Endothelial cell of umbilical vein (primary cell): ENCODE data around the gene ADH5. TPM values are rescaled to one million over a fixed set of nuclear protein-coding genes. Genes with fewer than 3 reads are reported as not detected.

Experiments used
- BruUV-seq: library from RNA; stranded (reverse); fragments of 400-500 nt; replicated peaks from 2 replicates; lab custom pipeline; 2021; lab: Mats Ljungman, UMichigan
- CTCF ChIA-PET: fragments of 300-600, 350-600 bp; sonication (Branson Sonifier 250); formaldehyde crosslinking; loops from one replicate; lab custom pipeline; 2021; ENCODE audit warnings: antibody characterized with exemption, inconsistent platforms; lab: Charles Lee
- POLR2A ChIA-PET: fragments of 300-600, 350-600 bp; sonication (Branson Sonifier 250); formaldehyde crosslinking; loops from one replicate; lab custom pipeline; 2021; ENCODE audit warnings: antibody characterized with exemption, inconsistent platforms; lab: Charles Lee
- DNase-seq: peaks from one replicate; pipeline ENCODE4 v3.0.0-alpha.2; 2011; ENCODE audit warnings: low read depth, low spot score
- FAIRE-seq: peaks from 2 replicates; lab custom pipeline; 2011; peaks lifted over from hg19 to GRCh38; lab: Jason Lieb, UNC
- H2AFZ ChIP-seq: 2 replicates; pipeline ENCODE4 v1.6.0; 2012; ENCODE audit warnings: low read depth, low read length, control low read depth, inconsistent platforms
- H3K27ac ChIP-seq: 2 replicates; pipeline ENCODE4 v1.5.1; 2011; ENCODE audit warnings: low read depth, mild to moderate bottlenecking, control low read depth, low read length, moderate library complexity; ENCODE audit not compliant: insufficient read depth
- H3K27me3 ChIP-seq, 2 experiments: 2 replicates each; pipeline versions ENCODE4 v1.6.0 to v1.6.1; 2011; ENCODE audit warnings: low read length in 2 of 2, mixed read lengths in 1 of 2; ENCODE audit not compliant: control insufficient read depth in 2 of 2, insufficient read depth in 2 of 2
- H3K36me3 ChIP-seq, 2 experiments: 2 replicates in 1 of 2; 3 replicates in 1 of 2; pipeline ENCODE4 v1.5.1; 2011; ENCODE audit warnings: low read length in 2 of 2, mild to moderate bottlenecking in 1 of 2, moderate library complexity in 1 of 2; ENCODE audit not compliant: control insufficient read depth in 2 of 2, insufficient read depth in 2 of 2; ENCODE audit errors: extremely low read depth in 1 of 2
- H3K4me1 ChIP-seq: 3 replicates; pipeline ENCODE4 v1.5.1; 2011; ENCODE audit warnings: mild to moderate bottlenecking, low read length; ENCODE audit not compliant: control insufficient read depth, insufficient read depth; ENCODE audit errors: extremely low read depth
- H3K4me2 ChIP-seq: 2 replicates; pipeline ENCODE4 v1.6.1; 2011; ENCODE audit warnings: low read length, control low read depth, mixed read lengths; ENCODE audit not compliant: insufficient read depth
- H3K4me3 ChIP-seq, 3 experiments: fragments of 200-600 bp in 1 of 3; sonication (generic), shearing (Covaris generic) in 1 of 3; replicated peaks in 1 of 3; 2 replicates each; pipeline ENCODE4 v1.5.1; 2011 to 2016; ENCODE audit warnings: control low read depth in 3 of 3, low read length in 3 of 3, mild to moderate bottlenecking in 2 of 3, inconsistent platforms in 1 of 3, low read depth in 1 of 3, moderate library complexity in 1 of 3; ENCODE audit not compliant: insufficient read depth in 1 of 3
- H3K79me2 ChIP-seq: 2 replicates; pipeline ENCODE4 v1.6.0; 2012; ENCODE audit warnings: low read length, inconsistent platforms; ENCODE audit not compliant: control insufficient read depth, insufficient read depth
- H3K9ac ChIP-seq: replicated peaks from 2 replicates; pipeline ENCODE3; 2011; ENCODE audit warnings: low read length, control low read depth; ENCODE audit not compliant: insufficient read depth; ENCODE audit errors: extremely low read depth
- H3K9me1 ChIP-seq: replicated peaks from 3 replicates; pipeline ENCODE4 v1.6.0; 2011; ENCODE audit warnings: mild to moderate bottlenecking, low read length; ENCODE audit not compliant: control insufficient read depth, insufficient read depth; ENCODE audit errors: extremely low read depth
- H3K9me3 ChIP-seq: replicated peaks from 2 replicates; pipeline ENCODE4 v1.5.1; 2012; ENCODE audit warnings: low read length, inconsistent platforms; ENCODE audit not compliant: control insufficient read depth, insufficient read depth
- H4K20me1 ChIP-seq: replicated peaks from 2 replicates; pipeline ENCODE3; 2011; ENCODE audit warnings: mild to moderate bottlenecking, low read length; ENCODE audit not compliant: control insufficient read depth, insufficient read depth; ENCODE audit errors: extremely low read depth
- EZH2 ChIP-seq: IDR thresholded peaks from 2 replicates; pipeline ENCODE4 v1.6.1; 2012; ENCODE audit warnings: borderline replicate concordance, low read depth, mild to moderate bottlenecking, moderate library complexity, low read length, inconsistent platforms; ENCODE audit not compliant: severe bottlenecking
- FOS ChIP-seq: IDR thresholded peaks from 2 replicates; pipeline ENCODE4 v1.6.1; 2011; ENCODE audit warnings: mild to moderate bottlenecking, low read length, moderate library complexity, borderline replicate concordance; ENCODE audit not compliant: insufficient read depth
- GATA2 ChIP-seq: IDR thresholded peaks from 2 replicates; pipeline ENCODE4 v1.7.0; 2011; ENCODE audit warnings: low read depth, mild to moderate bottlenecking, moderate library complexity, mixed read lengths, low read length; ENCODE audit not compliant: insufficient read length, insufficient read depth
- JUN ChIP-seq: IDR thresholded peaks from 2 replicates; pipeline ENCODE4 v1.6.1; 2011; ENCODE audit warnings: borderline replicate concordance, low read depth; ENCODE audit not compliant: insufficient read length, insufficient read depth
- MYC ChIP-seq: IDR thresholded peaks from one replicate; pipeline ENCODE4 v1.6.1; 2011; ENCODE audit warnings: mild to moderate bottlenecking, low read depth, low read length
- POLR2A ChIP-seq: IDR thresholded peaks from 2 replicates; pipeline ENCODE4 v1.6.1; 2012; ENCODE audit warnings: low read depth, mild to moderate bottlenecking, control low read depth, low read length
- POLR2AphosphoS5 ChIP-seq: IDR thresholded peaks from 2 replicates; pipeline ENCODE4 v1.6.1; 2012; ENCODE audit warnings: low read depth, mild to moderate bottlenecking, control low read depth, low read length, moderate library complexity; ENCODE audit not compliant: insufficient read depth
- dilution Hi-C: fragments of 300-500 bp; cut with MboI; formaldehyde crosslinking; loops from one replicate; pipeline ENCODE4 v1.15.0; 2019; ENCODE audit warnings: low sequenced_read_pairs; ENCODE audit not compliant: extremely low pct_ligation_motif_present
- intact Hi-C: fragments of 100-400 bp; cut with micrococcal nuclease; formaldehyde crosslinking; loops from one replicate; pipeline ENCODE4 v1.10.0; 2022
- polyA plus RNA-seq, 4 experiments: library from polyadenylated mRNA; depleted of rRNA in 3 of 4; stranded (reverse) in 3 of 4; unstranded in 1 of 4; fragments of >200 nt; gene quantifications; 2 replicates each; pipeline versions ENCODE4 v1.2.1 to v1.2.3, GENCODE V29; 2011 to 2012; ENCODE audit warnings: missing spikeins in 1 of 4
- total RNA-seq: library from RNA; stranded (reverse); gene quantifications from 2 replicates; pipeline ENCODE4 v1.2.3, GENCODE V29; 2021
- TF ChIP-seq, protein P1 (sequence below): IDR thresholded peaks from 2 replicates; pipeline ENCODE4 v1.6.1; 2011; ENCODE audit not compliant: insufficient read depth, insufficient read length
- TF ChIP-seq, protein P2 (sequence below), 2 donors: IDR thresholded peaks; 1 replicate in 1 of 2; 2 replicates in 1 of 2; pipeline ENCODE4 v1.5.1; 2011; ENCODE audit warnings: low read length in 2 of 2, mild to moderate bottlenecking in 2 of 2, moderate library complexity in 2 of 2, control low read depth in 1 of 2, inconsistent platforms in 1 of 2, low read depth in 1 of 2; ENCODE audit not compliant: insufficient read depth in 1 of 2; ENCODE audit errors: extremely low read depth in 1 of 2

Gene ADH5
- total and polyA plus RNA-seq, 2 donors (not counting 3 experiments of a cell fraction or from before 2014, with no cell fraction given), result 89.2 to 101 TPM

DNA sequence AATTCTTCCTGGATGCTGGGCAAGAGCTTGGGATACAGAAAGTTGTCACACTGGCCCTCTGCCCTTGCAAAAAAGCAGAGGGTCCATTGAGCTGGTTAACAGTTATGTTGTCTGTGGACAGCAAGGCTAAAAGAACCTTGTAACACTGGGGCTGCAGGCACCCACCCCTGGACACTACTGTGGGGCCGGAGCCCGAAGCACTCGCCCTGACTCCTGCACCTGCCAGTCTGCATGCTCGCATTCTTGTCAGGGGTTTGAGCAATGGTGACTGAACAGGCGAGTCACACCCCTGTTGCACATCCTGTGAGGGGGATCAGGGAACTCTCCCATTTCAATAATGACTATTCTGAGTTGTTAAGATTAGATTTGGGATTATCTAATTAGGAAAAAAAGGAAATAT, 31.9 kb upstream of the ADH5 start:
- dilution Hi-C loops (no loop called here), intact Hi-C loops (no loop called here)
- no peak overlapping the region for H3K27ac ChIP-seq
- TF ChIP-seq GATA2 (no peak), FOS (no peak), MYC (no peak), EZH2 (no peak), POLR2AphosphoS5 (no peak), JUN (no peak), POLR2A (no peak)
- TF ChIP-seq, protein P1, sequence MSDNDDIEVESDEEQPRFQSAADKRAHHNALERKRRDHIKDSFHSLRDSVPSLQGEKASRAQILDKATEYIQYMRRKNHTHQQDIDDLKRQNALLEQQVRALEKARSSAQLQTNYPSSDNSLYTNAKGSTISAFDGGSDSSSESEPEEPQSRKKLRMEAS, result no peak
- TF ChIP-seq, protein P2, sequence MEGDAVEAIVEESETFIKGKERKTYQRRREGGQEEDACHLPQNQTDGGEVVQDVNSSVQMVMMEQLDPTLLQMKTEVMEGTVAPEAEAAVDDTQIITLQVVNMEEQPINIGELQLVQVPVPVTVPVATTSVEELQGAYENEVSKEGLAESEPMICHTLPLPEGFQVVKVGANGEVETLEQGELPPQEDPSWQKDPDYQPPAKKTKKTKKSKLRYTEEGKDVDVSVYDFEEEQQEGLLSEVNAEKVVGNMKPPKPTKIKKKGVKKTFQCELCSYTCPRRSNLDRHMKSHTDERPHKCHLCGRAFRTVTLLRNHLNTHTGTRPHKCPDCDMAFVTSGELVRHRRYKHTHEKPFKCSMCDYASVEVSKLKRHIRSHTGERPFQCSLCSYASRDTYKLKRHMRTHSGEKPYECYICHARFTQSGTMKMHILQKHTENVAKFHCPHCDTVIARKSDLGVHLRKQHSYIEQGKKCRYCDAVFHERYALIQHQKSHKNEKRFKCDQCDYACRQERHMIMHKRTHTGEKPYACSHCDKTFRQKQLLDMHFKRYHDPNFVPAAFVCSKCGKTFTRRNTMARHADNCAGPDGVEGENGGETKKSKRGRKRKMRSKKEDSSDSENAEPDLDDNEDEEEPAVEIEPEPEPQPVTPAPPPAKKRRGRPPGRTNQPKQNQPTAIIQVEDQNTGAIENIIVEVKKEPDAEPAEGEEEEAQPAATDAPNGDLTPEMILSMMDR (IDR thresholded peaks at IDR 0.05; ENCODE audit: extremely low read depth in 1 of 2, insufficient read depth in 1 of 2, low read depth in 1 of 2, low read length in 2 of 2), result no peak
- CTCF ChIA-PET, result interaction anchor here (1.3 kb wide), 1 partner anchor 295 kb away, joined by 3 read pairs; no protein-coding TSS in a partner anchor
- no peak overlapping the region for H3K4me2 ChIP-seq
- POLR2A ChIA-PET, result no interaction called here
- no peak overlapping the region for H3K4me3 ChIP-seq
- no peaks in the 10 kb centered on the region for H3K79me2 ChIP-seq
- no peaks in the 10 kb centered on the region for H3K36me3 ChIP-seq
- BruUV-seq, result no TSS peak
- FAIRE-seq, result no peak
- no peaks in the 10 kb centered on the region for H3K4me1 ChIP-seq
- no peak for DNase-seq
- no peaks in the 10 kb centered on the region for H3K9me3 ChIP-seq
- no peak overlapping the region for H2AFZ ChIP-seq
- H3K9ac ChIP-seq, result no peak overlapping the region
- H4K20me1 ChIP-seq, result no peaks in the 10 kb centered on the region
- peaks cover 0 to 2% of the 10 kb centered on the region in 2 experiments for H3K27me3 ChIP-seq
- no peaks in the 10 kb centered on the region for H3K9me1 ChIP-seq
